GM10266 (cell line): ENCODE data around the gene TMEM255B.

ENCODE experiments used
- DNase-seq: peaks from one replicate; pipeline ENCODE4 v3.0.0; 2012; ENCODE audit errors: extremely low spot score
- TF ChIP-seq, protein P1 (sequence below): IDR thresholded peaks from 2 replicates; pipeline ENCODE4 v1.5.1; 2012; ENCODE audit warnings: mild to moderate bottlenecking, low read depth; ENCODE audit not compliant: control insufficient read depth, insufficient read depth; ENCODE audit errors: missing control alignments

Gene TMEM255B

DNA sequence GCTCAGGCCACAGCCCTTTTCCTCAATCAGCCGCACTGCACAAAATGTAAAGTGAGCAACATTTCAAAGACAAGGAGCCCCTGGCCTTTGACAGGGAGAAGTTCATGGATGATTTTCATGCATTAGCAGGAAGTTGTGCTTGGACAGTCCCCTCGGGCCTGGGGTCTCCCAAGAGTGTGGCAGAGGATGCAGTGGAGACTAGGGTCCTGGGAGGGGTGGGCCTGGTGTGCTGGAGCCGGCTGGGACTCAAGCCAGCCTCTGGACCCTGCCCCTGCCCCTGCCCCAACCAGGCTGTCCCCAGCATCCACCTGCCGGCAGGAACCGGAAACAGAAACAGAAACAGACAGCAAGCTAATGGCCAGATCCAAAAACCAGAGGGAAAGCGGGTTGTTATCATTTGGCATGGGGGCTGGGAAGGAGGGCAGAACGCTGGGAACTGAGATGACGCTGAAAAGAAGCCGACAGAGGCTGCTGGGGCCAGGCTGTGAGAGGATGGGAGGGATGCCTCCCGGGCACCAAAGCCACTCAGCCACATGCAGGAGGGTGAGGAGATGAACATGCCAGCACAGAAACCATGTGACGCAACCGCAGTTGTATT is 102.5 kb downstream of the TMEM255B start:
- TF ChIP-seq, protein P1, sequence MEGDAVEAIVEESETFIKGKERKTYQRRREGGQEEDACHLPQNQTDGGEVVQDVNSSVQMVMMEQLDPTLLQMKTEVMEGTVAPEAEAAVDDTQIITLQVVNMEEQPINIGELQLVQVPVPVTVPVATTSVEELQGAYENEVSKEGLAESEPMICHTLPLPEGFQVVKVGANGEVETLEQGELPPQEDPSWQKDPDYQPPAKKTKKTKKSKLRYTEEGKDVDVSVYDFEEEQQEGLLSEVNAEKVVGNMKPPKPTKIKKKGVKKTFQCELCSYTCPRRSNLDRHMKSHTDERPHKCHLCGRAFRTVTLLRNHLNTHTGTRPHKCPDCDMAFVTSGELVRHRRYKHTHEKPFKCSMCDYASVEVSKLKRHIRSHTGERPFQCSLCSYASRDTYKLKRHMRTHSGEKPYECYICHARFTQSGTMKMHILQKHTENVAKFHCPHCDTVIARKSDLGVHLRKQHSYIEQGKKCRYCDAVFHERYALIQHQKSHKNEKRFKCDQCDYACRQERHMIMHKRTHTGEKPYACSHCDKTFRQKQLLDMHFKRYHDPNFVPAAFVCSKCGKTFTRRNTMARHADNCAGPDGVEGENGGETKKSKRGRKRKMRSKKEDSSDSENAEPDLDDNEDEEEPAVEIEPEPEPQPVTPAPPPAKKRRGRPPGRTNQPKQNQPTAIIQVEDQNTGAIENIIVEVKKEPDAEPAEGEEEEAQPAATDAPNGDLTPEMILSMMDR = no peak
- DNase-seq = no peak

DNA sequence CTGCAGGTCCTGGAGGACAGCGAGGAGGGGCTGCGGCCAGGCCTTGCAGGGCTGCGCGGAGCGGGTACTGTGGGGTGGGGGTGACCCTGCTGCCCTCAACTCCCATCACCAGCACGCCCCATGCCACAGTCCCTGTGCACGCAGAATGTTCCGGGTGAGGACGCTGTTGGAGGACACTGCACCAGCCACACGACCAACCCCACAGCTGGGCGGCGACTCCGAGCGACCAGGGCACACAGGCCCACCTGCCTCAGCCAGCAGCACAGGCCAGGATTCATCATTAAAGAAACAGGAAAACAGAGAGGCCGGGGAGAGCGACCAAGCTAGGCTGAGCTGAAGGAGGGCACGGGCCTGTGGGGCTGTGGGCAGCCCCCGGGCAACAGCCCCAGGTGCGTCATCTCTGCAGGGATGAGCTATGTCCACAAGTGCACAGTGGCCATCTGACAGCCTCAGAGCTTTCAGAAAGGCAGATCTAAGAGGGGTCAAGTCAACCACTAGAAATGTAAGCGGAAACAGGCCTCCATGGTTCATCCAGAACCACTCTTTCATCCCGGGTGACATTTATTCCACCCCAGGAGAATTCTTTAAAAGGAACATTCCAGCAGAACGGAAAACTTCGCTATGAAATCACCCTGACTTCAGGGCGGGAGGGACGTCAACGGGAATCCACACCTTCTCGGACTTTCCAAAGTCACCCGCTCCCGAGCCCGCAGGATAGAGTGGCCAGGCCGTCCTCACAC is 103.3 kb downstream of the TMEM255B start:
- TF ChIP-seq, protein P1 = no peak
- no peak for DNase-seq

DNA sequence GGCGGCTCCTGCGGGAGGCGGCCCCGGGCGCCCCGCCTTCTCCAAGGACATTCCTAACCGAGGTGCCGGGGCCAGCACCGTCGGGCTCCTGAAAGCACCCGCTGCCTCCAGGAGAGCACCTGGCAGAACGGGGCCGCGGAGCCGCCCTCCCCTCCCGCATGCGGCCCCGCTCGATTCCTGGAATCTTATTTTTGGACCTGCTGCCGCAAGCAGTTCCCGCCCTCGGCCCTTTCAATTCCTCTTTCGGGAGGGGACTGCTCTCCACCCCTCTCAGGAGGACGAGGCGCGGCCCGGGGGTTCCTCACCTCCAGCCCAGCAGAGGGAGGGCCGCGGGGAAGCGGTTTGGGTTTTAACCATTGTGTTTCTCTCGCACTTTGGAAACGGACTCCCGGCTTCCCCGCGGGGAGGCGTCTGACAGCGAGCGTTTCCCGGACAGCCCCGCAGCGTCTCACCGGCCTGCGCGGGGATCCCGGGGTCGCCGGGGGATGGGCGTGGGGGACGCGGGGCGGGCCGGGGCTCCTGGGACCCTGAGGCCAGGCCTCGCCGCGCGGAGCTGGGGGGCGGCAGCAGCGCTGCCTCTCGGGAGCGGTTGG is 104.0 kb downstream of the TMEM255B start:
- DNase-seq = peak; percentile 78
- TF ChIP-seq, protein P1 = no peak

DNA sequence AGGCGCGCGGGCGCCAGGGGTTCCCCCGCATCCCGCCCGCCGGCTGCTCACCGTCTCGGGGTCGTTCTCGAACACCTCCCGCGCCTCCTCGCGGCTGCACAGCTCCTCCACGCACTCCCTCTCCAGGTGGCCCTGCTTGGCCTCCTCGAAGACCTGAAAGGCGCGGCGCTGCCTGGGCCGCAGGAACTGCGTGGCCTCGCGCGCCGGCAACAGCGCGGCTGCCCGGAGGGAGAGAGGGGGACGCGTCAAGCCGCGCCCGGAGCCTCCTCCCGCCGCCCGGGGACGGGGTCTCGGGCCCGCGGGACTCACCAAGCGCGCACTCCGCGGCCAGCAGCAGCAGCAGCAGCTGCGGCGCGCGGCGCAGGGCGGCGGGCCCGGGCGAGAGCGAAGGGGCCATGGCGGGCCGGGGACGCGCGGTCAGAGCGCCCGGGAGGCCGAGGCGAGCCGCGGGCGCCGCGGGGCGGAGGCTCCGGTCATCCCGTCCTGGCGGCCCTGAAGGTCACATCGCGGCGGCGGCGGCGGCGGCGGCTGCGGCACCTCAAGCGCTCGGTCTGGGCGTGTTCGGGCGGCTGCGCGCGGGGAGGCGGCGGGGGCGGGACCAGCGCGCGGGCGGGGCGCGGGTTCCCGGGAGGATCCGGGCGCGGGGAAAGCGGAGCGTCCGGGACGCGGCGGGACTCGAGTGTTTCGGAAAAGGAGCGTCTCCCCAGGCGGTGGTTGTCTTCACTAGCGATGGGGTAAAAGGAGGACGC is 104.7 kb downstream of the TMEM255B start, which contains the start of gene GAS6:
Gene GAS6, minus strand, starts transcription at position 553 of the 749 bp plus-strand sequence. Its CDS starts 156 bp downstream, at position 397.
- TF ChIP-seq, protein P1 = no peak
- DNase-seq = peak; percentile 71

DNA sequence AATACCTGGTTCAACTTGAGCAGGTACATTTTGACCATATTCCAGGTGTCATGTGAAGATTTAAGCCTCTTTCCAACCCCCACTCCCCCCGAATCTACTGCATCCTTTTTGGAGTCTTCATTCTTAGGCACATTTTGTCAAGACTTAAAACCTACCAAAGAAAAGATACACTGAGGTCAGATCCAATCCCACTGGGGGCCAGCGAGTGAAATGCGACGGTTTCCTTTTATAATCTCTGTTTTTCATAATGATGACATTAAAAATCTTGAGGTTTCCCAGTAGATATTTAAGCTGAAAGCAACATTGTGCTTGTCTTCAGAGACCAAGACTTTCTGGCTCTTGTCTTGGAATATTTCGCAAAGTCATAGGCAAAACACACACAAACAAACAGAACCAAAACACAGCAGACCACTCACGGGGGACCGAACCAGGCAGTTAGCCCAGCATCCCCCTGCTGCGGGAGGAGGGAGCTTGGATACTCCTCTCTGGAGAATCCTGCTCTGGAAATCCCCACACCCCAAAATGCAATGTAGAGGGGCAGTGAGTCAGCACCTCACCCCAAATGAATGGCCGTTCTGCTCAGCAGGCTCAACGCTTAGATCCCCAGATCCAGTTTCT is 105.4 kb downstream of the TMEM255B start:
- no peak for DNase-seq

DNA sequence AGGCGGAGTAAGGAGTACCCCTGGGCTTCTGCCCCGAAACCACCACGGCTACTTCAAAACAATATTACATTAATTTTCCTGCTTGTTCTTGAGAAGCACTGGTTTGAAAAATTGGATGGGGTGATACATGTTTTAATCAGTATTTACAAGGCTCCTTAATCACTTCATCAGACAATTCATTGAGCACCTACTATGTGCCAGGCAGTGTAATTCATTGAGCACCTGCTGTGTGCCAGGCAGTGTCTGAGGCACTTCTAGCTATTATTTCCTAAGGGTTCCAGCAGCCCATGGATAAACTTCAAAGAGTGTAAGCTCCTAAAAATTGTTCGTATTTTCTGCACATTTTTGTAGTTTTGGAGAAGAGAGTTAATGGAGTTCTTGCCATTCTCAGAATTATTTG is 106.4 kb downstream of the TMEM255B start:
- TF ChIP-seq, protein P1 = no peak
- DNase-seq = no peak

More for the DNA sequence above, 105.4 kb downstream of the TMEM255B start:
- TF ChIP-seq, protein P1 = no peak
